Omental fat pad (tissue), 4 donors: ENCODE data around the gene GADD45A. TPM values are rescaled to one million over a fixed set of nuclear protein-coding genes. Genes with fewer than 3 reads are reported as not detected.

Experiments
- ATAC-seq: fragments of 150-250 bp; one replicate; pipeline ENCODE4 v1.9.1; 2016; ENCODE audit warnings: mild to moderate bottlenecking, moderate library complexity; ENCODE audit not compliant: low FRiP score
- DNase-seq: peaks from one replicate; pipeline ENCODE4 v3.0.0-alpha.2; 2019; ENCODE audit warnings: low spot score
- CTCF ChIP-seq, 3 donors: fragments of 450-650 bp; IDR thresholded peaks; one replicate each; pipeline ENCODE4 v1.5.1; 2016 to 2017; ENCODE audit warnings: antibody characterized with exemption in 3 of 3, mild to moderate bottlenecking in 3 of 3, moderate library complexity in 2 of 3
- total RNA-seq, 4 donors: library from RNA; depleted of rRNA; stranded (reverse); fragments of >200 nt; gene quantifications; one replicate each; pipeline ENCODE4 v1.1.0, GENCODE V29; 2016

GADD45A gene
- total RNA-seq, 4 donors from 2014 or later: 31.7 to 115 (median 67.2) TPM

- ATAC-seq (no peak), DNase-seq (no peak)
- no peak for TF ChIP-seq CTCF (IDR thresholded peaks at IDR 0.05)
These were observed 11.7 kb downstream of the GADD45A start for GRCh38 chr1:67696708-67697107.

- TF ChIP-seq CTCF (IDR thresholded peaks at IDR 0.05): no peak
- no peak for ATAC-seq
- no peak for DNase-seq
These were observed 15.2 kb downstream of the GADD45A start for GRCh38 chr1:67700220-67700619.

- TF ChIP-seq CTCF (IDR thresholded peaks at IDR 0.05): no peak
- no peak for DNase-seq
- peak; percentile 70 for ATAC-seq
These were observed 15.8 kb downstream of the GADD45A start for GRCh38 chr1:67700692-67701410.

GRCh38 chr1:67701876-67702275 lies 16.9 kb downstream of the GADD45A start:
- TF ChIP-seq CTCF (IDR thresholded peaks at IDR 0.05): no peak
- DNase-seq: no peak
- ATAC-seq: no peak

DNA sequence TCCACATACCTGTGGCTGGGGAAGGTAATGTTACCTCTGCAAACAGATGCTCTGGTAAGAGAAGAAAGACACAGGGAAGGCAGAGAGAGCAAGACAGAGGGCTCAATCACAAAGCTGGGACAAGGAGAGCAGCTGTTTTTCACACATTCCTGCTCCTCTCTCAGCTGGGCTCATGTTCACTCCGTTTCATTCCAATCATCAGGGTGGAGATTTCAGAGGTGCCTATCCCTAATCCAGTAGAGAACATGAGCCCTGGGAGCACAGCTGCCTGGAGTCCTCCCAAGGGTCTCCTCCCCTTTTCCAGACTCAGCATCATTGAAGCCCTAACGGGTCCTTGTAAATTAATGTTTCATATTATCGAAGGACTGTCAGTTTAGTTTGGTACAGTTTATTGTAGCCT lies 19.4 kb downstream of the GADD45A start:
- TF ChIP-seq CTCF (IDR thresholded peaks at IDR 0.05): no peak
- no peak for ATAC-seq
- no peak for DNase-seq

GRCh38 chr1:67705735-67706453 lies 20.9 kb downstream of the GADD45A start:
- ATAC-seq (no peak), DNase-seq (no peak)
- TF ChIP-seq CTCF (IDR thresholded peaks at IDR 0.05): no peak

DNA sequence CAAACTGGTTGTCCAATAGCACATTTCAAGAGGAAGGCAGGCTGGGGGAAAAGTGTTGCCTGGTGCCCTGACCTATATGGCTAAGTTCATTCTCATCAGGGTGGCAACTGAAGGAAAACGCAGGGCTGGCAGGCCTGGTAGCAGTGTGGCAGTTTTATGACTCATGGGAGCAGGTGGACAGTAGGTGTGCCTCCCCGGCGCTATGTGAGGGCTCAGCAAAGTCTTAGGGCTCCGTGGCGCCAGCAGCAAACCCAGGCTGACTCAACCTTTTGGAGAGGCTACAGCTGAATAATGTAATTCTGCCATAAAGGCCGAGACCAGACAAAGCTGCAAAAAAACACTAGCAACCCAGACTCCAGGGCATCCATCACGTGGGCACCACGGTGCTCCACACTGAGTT lies 23.6 kb downstream of the GADD45A start:
- DNase-seq (no peak), ATAC-seq (no peak)
- TF ChIP-seq CTCF (IDR thresholded peaks at IDR 0.05): no peak
